ENCODE data around the gene CEP112. TPM values are rescaled to one million over a fixed set of nuclear protein-coding genes. Genes with fewer than 3 reads are reported as not detected.

Gene CEP112
- total and polyA plus RNA-seq, 9 of the 15 experiments (the other 6 are each of a cell fraction or from before 2014, with no cell fraction given), result 0.84 TPM; not detected in 8

DNA sequence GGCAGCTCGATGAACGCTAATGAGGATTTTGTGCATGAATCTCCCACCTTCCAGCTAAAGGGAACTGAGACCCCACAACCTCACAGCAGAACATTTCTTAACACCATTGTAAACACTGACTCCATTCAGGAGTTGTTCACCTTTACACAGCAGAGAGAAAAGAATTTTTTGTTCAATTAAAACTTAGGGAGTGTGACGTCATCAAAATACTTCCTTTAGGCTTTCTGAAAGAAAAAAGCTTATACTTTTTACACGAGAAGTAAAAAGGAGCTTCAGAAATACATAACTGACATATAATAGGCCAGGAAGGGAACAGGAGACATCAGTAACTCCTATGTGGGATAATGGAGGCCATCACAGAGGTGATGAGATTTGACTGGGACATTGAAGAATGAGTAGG, 532.4 kb downstream of the CEP112 start (continued):
- TF ChIP-seq, protein P1, sequence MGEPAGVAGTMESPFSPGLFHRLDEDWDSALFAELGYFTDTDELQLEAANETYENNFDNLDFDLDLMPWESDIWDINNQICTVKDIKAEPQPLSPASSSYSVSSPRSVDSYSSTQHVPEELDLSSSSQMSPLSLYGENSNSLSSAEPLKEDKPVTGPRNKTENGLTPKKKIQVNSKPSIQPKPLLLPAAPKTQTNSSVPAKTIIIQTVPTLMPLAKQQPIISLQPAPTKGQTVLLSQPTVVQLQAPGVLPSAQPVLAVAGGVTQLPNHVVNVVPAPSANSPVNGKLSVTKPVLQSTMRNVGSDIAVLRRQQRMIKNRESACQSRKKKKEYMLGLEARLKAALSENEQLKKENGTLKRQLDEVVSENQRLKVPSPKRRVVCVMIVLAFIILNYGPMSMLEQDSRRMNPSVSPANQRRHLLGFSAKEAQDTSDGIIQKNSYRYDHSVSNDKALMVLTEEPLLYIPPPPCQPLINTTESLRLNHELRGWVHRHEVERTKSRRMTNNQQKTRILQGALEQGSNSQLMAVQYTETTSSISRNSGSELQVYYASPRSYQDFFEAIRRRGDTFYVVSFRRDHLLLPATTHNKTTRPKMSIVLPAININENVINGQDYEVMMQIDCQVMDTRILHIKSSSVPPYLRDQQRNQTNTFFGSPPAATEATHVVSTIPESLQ (CRISPR knock-in tag; IDR thresholded peaks at IDR 0.05), result no peak
- TF ChIP-seq EHMT2 (IDR thresholded peaks at IDR 0.05), result no peak

DNA sequence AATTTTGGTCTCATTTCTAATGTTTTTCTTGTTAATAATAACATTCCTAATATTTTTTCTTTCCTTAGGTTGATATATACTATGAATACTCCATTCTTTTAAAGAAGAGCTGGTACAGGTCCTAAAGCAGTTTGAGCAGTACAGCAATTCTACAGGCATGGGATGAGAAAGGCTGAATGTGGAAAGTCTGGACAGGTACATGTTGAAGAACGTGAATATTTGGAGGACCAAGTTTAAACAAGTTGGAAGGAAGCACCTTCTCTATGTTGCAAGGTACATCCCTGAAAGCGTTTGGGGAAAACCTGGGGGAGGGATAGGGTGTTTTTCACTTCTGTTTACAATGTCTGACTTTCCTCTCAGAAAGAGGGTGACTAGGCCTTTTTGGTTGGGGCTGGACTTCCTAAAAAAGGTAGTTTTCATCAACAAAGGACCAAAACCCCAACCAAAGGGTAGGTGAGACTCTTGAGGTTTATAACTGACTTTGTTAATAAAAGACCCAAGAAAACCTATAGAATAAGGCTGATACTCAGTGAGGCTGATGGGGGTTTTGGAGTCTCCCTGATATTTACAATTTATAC, 534.6 kb downstream of the CEP112 start:
- DNase-seq (ENCODE audit: extremely low read depth in 1 of 4, low spot score in 3 of 4), result no peak
- Histone ChIP-seq H3K27me3 (ENCODE audit: control insufficient read depth in 2 of 2, insufficient read depth in 2 of 2, low read length in 2 of 2) (peaks cover 0 to 7% of the 10 kb centered on the region in 2 experiments; a peak in 2 of 5 replicates), H3K4me2 (ENCODE audit: insufficient read depth, low read length) (no peak overlapping the region), H3K79me2 (ENCODE audit: control insufficient read depth, insufficient read depth, low read length) (no peaks in the 10 kb centered on the region), H3K27ac (ENCODE audit: extremely low read depth, low read depth, low read length) (no peak overlapping the region), H3K9me1 (ENCODE audit: control insufficient read depth, insufficient read depth, low read length) (no peaks in the 10 kb centered on the region), H3K4me1 (replicated peaks in 1 of 2; ENCODE audit: control insufficient read depth in 2 of 2, insufficient read depth in 2 of 2, low read length in 2 of 2) (peaks cover 0 to 7% of the 10 kb centered on the region in 2 experiments; a peak in 2 of 5 replicates), H3K4me3 (no peak overlapping the region), H3K9me3 (replicated peaks; ENCODE audit: control insufficient read depth, insufficient read depth, low read depth, low read length) (no peaks in the 10 kb centered on the region), H3K36me3 (ENCODE audit: control insufficient read depth, insufficient read depth, low read length) (no peaks in the 10 kb centered on the region), H3K9ac (ENCODE audit: insufficient read depth in 1 of 2, low read depth in 2 of 2, low read length in 2 of 2) (no peak overlapping the region), H4K20me1 (replicated peaks; ENCODE audit: control insufficient read depth, insufficient read depth, low read length) (no peaks in the 10 kb centered on the region), H2AFZ (ENCODE audit: low read depth, low read length) (no peak overlapping the region)
- in situ Hi-C loops (cut with MboI) (no loop called here), intact Hi-C loops (cut with micrococcal nuclease) (no loop called here)
- no peak for FAIRE-seq
- ChIA-PET POLR2A (no interaction called here), CTCF (ENCODE audit: low intra/inter-chr PET ratio) (no interaction called here)
- TF ChIP-seq FOSL1 (tag; conservative IDR thresholded peaks at IDR 0.05), result 0 out of 2 replicates have a peak, but pooled peaks have one; percentile 42
- TF ChIP-seq, protein P2, sequence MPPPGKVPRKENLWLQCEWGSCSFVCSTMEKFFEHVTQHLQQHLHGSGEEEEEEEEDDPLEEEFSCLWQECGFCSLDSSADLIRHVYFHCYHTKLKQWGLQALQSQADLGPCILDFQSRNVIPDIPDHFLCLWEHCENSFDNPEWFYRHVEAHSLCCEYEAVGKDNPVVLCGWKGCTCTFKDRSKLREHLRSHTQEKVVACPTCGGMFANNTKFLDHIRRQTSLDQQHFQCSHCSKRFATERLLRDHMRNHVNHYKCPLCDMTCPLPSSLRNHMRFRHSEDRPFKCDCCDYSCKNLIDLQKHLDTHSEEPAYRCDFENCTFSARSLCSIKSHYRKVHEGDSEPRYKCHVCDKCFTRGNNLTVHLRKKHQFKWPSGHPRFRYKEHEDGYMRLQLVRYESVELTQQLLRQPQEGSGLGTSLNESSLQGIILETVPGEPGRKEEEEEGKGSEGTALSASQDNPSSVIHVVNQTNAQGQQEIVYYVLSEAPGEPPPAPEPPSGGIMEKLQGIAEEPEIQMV (tag; conservative IDR thresholded peaks at IDR 0.05; ENCODE audit: low read depth), result no peak
- no TSS peak for BruUV-seq (replicated peaks)
- ATAC-seq, result no peak
- WGBS (ENCODE audit: insufficient coverage, low coverage, missing lambda C conversion rate), result 0% methylated on average over 2 of the region's 2 CpGs
